Activated T-helper 17 cell treated with anti-CD3 and anti-CD28 coated beads, Interleukin-2, amount 50 U/mL, for 72 hours (primary cell): ENCODE measurements around the gene WIPF2. TPM values are rescaled to one million over a fixed set of nuclear protein-coding genes. Genes with fewer than 3 reads are reported as not detected.
"Not testable (repeated sequence)": the region's sequence is repeated elsewhere in the genome, so short reads cannot be mapped to it uniquely, and the experiment has no call there.

ENCODE experiments used
- ATAC-seq: fragments of 150-1000 bp; cut with Tn5 transposase; replicated peaks from 2 replicates; pipeline ENCODE4 v1.10.0; 2021; ENCODE audit warnings: mild to moderate bottlenecking, moderate library complexity
- H3K27ac Mint-ChIP-seq: one replicate; pipeline ENCODE4 v1.8.0; 2022; ENCODE audit warnings: mixed read lengths
- H3K27me3 Mint-ChIP-seq: one replicate; pipeline ENCODE4 v1.8.0; 2022; ENCODE audit warnings: mixed read lengths
- H3K36me3 Mint-ChIP-seq: one replicate; pipeline ENCODE4 v1.8.0; 2022; ENCODE audit warnings: low read depth, mild to moderate bottlenecking, mixed read lengths
- H3K4me1 Mint-ChIP-seq: one replicate; pipeline ENCODE4 v1.8.0; 2022; ENCODE audit warnings: mixed read lengths
- H3K4me3 Mint-ChIP-seq: one replicate; pipeline ENCODE4 v1.8.0; 2022; ENCODE audit warnings: mild to moderate bottlenecking, mixed read lengths
- H3K9me3 Mint-ChIP-seq: one replicate; pipeline ENCODE4 v1.8.0; 2022; ENCODE audit warnings: mixed read lengths
- total RNA-seq, 2 donors: library from RNA; stranded (reverse); gene quantifications; one replicate each; pipeline ENCODE4 v1.2.3, GENCODE V29; 2022

Gene WIPF2
- total RNA-seq, 2 donors from 2014 or later: 25.1 to 38.0 TPM

DNA sequence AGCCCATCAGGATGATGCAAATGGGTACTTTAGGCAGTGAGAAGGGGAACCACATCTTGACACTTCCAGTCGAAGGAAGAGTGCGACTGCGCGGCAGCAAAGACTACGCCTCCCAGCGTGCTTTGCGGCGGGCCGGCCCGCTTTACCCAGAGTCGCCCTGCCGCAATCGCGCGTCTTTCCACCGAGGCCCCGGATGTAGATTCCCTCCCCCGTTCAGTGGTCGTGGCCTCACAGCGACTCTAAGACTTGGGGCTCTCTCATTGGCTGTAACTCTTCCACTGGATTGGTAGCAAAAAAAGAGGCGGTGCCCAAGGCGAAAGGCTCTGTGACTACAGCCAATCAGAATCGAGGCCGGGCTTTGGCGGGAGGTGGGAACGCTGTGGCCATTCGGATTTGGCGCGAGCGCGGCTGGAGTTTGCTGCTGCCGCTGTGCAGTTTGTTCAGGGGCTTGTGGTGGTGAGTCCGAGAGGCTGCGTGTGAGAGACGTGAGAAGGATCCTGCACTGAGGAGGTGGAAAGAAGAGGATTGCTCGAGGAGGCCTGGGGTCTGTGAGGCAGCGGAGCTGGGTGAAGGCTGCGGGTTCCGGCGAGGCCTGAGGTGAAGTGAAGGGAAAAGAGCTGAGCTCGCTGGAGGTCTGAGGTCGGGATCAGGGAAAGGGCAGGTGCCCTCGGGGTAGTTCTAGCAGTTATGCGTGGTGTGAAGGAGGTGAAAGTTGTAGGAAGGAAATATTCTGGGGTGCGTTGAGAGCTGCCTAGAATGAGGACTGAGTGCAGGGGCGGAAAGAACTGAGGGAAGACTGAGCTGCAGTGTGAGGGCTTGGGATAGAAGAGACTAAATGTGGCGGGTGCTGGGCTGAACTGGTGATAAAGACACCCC is 68.6 kb downstream of the WIPF2 start, which contains the start of gene CDC6:
Gene CDC6 (plus strand): TSS at position 386 of the 876 bp plus-strand sequence. CDS start 1,542 bp downstream, outside the sequence.
- peak within 1 kb of the TSS; percentile 99 for H3K4me3 Mint-ChIP-seq
- ATAC-seq: peak; percentile 89
- peaks cover 35% of the 10 kb centered on the region for H3K4me1 Mint-ChIP-seq
- peak within 1 kb of the TSS; percentile 97 for H3K27ac Mint-ChIP-seq
- H3K27me3 Mint-ChIP-seq: no peaks in the 10 kb centered on the region
- H3K9me3 Mint-ChIP-seq: no peaks in the 10 kb centered on the region
- H3K36me3 Mint-ChIP-seq: peaks cover 59% of the 10 kb centered on the region

DNA sequence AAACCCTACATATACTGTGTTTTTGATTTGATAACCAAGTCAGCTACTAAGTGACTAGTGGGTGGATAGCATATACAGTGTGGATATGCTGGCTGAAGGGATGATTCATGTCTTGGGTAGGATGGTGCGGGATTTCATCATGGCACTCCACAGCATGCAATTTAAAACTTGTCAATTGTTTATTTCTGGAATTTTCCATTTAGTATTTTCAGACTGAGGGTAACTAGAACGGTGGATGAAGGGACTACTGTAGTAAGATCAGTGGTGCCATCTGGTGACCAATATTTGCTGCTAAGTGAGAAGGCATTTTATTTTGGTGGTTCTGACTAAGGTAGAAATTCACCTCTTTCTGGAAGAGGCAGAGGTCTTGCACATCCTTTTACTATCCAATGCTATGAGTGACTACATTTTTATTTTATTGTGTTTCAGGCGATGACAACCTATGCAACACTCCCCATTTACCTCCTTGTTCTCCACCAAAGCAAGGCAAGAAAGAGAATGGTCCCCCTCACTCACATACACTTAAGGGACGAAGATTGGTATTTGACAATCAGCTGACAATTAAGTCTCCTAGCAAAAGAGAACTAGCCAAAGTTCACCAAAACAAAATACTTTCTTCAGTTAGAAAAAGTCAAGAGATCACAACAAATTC is 71.7 kb downstream of the WIPF2 start:
- peak overlapping the region; percentile 99 for H3K4me3 Mint-ChIP-seq
- ATAC-seq: no peak
- no peaks in the 10 kb centered on the region for H3K27me3 Mint-ChIP-seq
- H3K36me3 Mint-ChIP-seq: peaks cover 83% of the 10 kb centered on the region
- H3K4me1 Mint-ChIP-seq: peaks cover 25% of the 10 kb centered on the region
- no peaks in the 10 kb centered on the region for H3K9me3 Mint-ChIP-seq
- peak overlapping the region; percentile 34 for H3K27ac Mint-ChIP-seq

DNA sequence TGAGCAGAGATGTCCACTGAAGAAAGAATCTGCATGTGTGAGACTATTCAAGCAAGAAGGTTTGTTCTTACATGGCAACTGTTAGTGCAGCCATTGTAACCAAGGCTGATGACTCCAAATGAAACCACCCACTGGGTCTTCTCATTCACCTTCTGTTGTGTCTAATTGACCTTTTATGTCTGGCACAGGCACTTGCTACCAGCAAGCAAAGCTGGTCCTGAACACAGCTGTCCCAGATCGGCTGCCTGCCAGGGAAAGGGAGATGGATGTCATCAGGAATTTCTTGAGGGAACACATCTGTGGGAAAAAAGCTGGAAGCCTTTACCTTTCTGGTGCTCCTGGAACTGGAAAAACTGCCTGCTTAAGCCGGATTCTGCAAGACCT is 72.2 kb downstream of the WIPF2 start:
- peak overlapping the region; percentile 99 for H3K4me3 Mint-ChIP-seq
- peaks cover 29% of the 10 kb centered on the region for H3K4me1 Mint-ChIP-seq

DNA sequence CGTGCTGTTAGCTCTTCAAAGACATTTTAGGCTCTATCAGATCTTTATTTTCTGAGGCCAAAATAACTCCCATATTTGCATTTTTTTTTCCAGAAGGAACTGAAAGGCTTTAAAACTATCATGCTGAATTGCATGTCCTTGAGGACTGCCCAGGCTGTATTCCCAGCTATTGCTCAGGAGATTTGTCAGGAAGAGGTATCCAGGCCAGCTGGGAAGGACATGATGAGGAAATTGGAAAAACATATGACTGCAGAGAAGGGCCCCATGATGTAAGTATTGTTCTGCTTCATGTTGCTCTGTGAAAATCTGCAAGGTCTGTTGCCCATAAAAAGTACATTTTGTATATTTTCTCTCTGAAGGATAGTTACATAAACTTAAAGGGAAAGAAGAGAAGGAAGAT is 74.3 kb downstream of the WIPF2 start:
- peaks cover 99% of the 10 kb centered on the region for H3K36me3 Mint-ChIP-seq
- no peak for ATAC-seq
- H3K9me3 Mint-ChIP-seq: no peaks in the 10 kb centered on the region
- H3K27me3 Mint-ChIP-seq: no peaks in the 10 kb centered on the region
- peaks cover 18% of the 10 kb centered on the region for H3K4me1 Mint-ChIP-seq
- no peak overlapping the region for H3K27ac Mint-ChIP-seq
- H3K4me3 Mint-ChIP-seq: no peak overlapping the region

More for the DNA sequence above, 72.2 kb downstream of the WIPF2 start:
- Mint-ChIP-seq H3K27ac (peak overlapping the region; percentile 34), H3K36me3 (peaks cover 89% of the 10 kb centered on the region), H3K9me3 (no peaks in the 10 kb centered on the region), H3K27me3 (no peaks in the 10 kb centered on the region)
- ATAC-seq: no peak

GRCh38 chr17:40295488-40296436 is 76.7 kb downstream of the WIPF2 start:
- peaks cover 100% of the 10 kb centered on the region for H3K36me3 Mint-ChIP-seq
- H3K27ac Mint-ChIP-seq: peak overlapping the region; percentile 39
- peaks cover 9% of the 10 kb centered on the region for H3K4me1 Mint-ChIP-seq
- H3K4me3 Mint-ChIP-seq: peak overlapping the region; percentile 32
- H3K27me3 Mint-ChIP-seq: no peaks in the 10 kb centered on the region
- H3K9me3 Mint-ChIP-seq: no peaks in the 10 kb centered on the region
- ATAC-seq: peak; percentile 99

GRCh38 chr17:40297511-40297910 is 78.4 kb downstream of the WIPF2 start:
- H3K4me3 Mint-ChIP-seq: no peak overlapping the region
- no peaks in the 10 kb centered on the region for H3K27me3 Mint-ChIP-seq
- H3K4me1 Mint-ChIP-seq: peaks cover 6% of the 10 kb centered on the region
- peaks cover 100% of the 10 kb centered on the region for H3K36me3 Mint-ChIP-seq
- no peak for ATAC-seq
- H3K27ac Mint-ChIP-seq: no peak overlapping the region
- no peaks in the 10 kb centered on the region for H3K9me3 Mint-ChIP-seq

DNA sequence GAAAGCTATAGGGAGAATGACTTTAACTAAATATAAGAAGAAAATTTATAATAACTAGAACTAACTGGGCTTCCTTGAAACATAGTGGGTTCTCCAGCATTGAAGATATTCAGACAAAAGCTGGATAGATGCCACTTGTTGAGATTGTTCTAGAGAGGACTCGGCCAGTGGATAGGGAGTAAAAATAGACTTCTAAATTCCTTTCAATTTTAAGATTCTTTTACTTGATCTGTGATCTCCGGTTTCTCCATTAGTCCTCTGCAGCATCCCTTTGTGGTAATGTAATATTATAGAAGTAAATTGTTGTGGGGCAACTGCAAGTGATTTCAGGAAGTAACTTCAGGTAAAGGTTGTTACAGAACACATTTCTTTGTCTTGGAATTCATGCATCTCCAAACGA is 79.6 kb downstream of the WIPF2 start:
- Mint-ChIP-seq H3K4me1 (peaks cover 14% of the 10 kb centered on the region), H3K4me3 (no peak overlapping the region), H3K9me3 (no peaks in the 10 kb centered on the region), H3K27me3 (no peaks in the 10 kb centered on the region), H3K27ac (no peak overlapping the region), H3K36me3 (peaks cover 100% of the 10 kb centered on the region)
- ATAC-seq: no peak

DNA sequence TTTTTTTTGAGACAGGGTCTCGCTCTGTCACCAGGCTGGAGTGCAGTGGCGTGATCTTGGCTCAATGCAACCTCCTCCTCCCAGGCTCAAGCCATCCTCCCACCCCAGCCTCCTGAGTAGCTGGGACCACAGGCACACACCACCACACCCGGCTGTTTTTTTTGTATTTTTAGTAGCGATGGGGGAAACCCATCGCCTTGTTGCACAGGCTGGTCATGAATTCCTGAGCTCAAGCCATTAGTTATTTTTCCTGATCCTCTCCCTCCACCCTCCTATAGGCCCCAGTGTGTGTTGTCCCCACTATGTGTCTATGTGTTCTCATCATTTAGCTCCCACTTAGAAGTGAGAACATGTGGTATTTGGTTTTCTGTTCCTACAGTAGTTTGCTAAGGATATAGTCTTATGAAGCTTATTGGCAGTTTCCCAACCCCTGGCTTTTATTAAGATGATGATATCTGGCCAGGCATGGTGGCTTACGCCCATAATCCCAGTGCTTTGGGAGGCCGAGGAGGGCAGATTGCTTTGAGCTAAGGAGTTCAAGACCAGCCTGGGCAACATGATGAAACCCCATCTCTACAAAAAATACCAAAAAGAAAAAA is 80.2 kb downstream of the WIPF2 start:
- H3K9me3 Mint-ChIP-seq, H3K27ac Mint-ChIP-seq: not testable (repeated sequence)
- peaks cover 100% of the 10 kb centered on the region for H3K36me3 Mint-ChIP-seq

DNA sequence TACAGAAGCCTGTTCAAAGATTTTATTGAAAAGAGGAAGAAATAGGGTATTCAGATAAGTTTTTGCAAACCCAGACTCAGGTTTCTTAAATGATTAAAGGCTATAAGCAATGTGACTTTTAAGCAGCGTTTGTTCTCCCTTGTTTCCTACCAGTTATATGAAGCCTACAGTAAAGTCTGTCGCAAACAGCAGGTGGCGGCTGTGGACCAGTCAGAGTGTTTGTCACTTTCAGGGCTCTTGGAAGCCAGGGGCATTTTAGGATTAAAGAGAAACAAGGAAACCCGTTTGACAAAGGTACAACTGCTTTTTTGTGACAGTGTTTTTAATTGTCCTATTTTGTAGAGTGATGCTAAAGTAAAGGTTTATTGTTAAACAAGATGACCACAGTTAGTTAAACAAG is 82.2 kb downstream of the WIPF2 start:
- Mint-ChIP-seq H3K27me3 (no peaks in the 10 kb centered on the region), H3K4me1 (peaks cover 16% of the 10 kb centered on the region), H3K36me3 (peaks cover 80% of the 10 kb centered on the region), H3K27ac (no peak overlapping the region), H3K9me3 (no peaks in the 10 kb centered on the region), H3K4me3 (no peak overlapping the region)
- no peak for ATAC-seq

More for the DNA sequence above, 80.2 kb downstream of the WIPF2 start:
- ATAC-seq, H3K27me3 Mint-ChIP-seq, H3K4me3 Mint-ChIP-seq: not testable (repeated sequence)
- H3K4me1 Mint-ChIP-seq: peaks cover 19% of the 10 kb centered on the region

DNA sequence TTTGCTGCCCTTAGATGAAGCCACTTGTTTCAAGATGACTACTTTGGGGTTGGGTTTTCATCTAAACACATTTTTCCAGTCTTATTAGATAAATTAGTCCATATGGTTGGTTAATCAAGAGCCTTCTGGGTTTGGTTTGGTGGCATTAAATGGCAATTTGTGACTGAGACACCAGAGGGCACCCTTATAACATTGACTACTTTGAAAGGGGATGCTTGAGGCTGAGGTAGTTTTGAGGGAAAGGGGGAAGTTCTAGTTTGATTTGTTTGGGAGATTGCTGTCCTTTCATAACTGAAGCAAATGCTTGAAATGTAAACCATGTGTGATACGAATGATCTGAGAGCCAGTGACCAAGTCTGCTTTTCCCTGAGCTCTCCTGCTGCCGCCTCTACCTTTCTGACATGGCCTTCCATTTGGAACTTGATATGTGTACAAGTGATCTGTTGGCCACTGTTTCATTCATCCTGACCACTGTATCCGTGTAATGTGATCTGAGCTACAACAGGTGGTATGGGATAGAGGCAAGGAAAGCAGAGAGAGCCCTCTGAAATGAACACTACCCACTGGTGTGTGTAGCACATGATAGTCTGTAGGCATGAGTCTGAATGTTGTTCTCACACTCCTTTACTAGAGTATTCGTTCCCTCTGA is 84.0 kb downstream of the WIPF2 start:
- Mint-ChIP-seq H3K36me3 (peaks cover 62% of the 10 kb centered on the region), H3K4me1 (peaks cover 16% of the 10 kb centered on the region), H3K27me3 (no peaks in the 10 kb centered on the region), H3K27ac (no peak overlapping the region), H3K4me3 (no peak overlapping the region), H3K9me3 (no peaks in the 10 kb centered on the region)
- ATAC-seq: peak; percentile 49

DNA sequence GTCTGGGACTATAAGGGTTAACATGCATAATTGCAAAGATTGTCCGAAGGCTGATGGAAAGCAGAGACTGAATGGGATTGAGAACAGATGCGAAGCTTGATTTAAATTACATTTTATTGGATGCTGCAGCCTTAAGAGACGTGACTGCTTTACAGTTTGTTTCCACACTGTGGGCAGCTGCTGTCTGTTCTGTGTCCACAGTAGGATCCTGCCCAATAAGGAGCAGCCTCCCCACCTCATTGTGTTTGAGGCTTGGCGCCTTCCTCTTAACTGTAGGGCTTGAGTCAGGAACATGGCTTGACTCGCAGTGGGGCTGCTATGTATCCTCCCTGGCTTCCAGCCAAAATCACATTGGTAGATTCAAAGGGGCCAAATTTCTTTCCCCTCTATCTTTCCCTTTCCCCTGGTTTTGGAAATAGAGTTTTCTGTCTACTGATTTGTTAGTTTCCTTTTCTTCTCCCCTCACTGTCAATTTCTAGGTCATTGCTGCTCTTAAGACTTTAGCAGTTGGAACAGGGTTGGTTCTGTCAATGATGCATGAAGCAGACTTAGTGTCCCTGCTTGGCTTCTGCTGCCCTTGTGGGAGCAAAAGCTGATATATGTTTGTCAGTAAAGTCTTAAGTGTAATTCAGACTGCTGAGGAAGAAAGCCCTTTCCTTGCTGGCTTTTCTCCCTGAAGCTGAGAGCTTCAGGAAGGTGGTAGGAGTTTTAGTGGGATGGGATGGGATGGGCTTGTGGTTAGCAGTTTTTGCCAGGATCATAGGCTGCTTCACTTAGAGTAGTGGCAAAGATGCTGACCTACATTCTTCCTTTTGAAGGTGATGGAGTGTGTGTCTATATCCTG is 84.8 kb downstream of the WIPF2 start:
- Mint-ChIP-seq H3K4me3 (no peak overlapping the region), H3K36me3 (peaks cover 54% of the 10 kb centered on the region), H3K4me1 (peaks cover 16% of the 10 kb centered on the region), H3K27ac (peak overlapping the region; percentile 52), H3K9me3 (no peaks in the 10 kb centered on the region), H3K27me3 (no peaks in the 10 kb centered on the region)
- ATAC-seq: no peak

GRCh38 chr17:40304552-40304863 is 85.4 kb downstream of the WIPF2 start:
- H3K4me3 Mint-ChIP-seq, H3K27ac Mint-ChIP-seq, H3K27me3 Mint-ChIP-seq, ATAC-seq, H3K9me3 Mint-ChIP-seq: not testable (repeated sequence)
- H3K36me3 Mint-ChIP-seq: peaks cover 48% of the 10 kb centered on the region
- H3K4me1 Mint-ChIP-seq: peaks cover 16% of the 10 kb centered on the region

GRCh38 chr17:40304866-40305265 is 85.8 kb downstream of the WIPF2 start:
- H3K9me3 Mint-ChIP-seq, H3K4me3 Mint-ChIP-seq, ATAC-seq, H3K27me3 Mint-ChIP-seq, H3K27ac Mint-ChIP-seq: not testable (repeated sequence)
- Mint-ChIP-seq H3K4me1 (peaks cover 16% of the 10 kb centered on the region), H3K36me3 (peaks cover 45% of the 10 kb centered on the region)
